ENCODE measurements around the gene STAT4.
A peak's percentile ranks its signal among the peaks of the same experiment; 100 is the strongest.

Gene STAT4, protein sequence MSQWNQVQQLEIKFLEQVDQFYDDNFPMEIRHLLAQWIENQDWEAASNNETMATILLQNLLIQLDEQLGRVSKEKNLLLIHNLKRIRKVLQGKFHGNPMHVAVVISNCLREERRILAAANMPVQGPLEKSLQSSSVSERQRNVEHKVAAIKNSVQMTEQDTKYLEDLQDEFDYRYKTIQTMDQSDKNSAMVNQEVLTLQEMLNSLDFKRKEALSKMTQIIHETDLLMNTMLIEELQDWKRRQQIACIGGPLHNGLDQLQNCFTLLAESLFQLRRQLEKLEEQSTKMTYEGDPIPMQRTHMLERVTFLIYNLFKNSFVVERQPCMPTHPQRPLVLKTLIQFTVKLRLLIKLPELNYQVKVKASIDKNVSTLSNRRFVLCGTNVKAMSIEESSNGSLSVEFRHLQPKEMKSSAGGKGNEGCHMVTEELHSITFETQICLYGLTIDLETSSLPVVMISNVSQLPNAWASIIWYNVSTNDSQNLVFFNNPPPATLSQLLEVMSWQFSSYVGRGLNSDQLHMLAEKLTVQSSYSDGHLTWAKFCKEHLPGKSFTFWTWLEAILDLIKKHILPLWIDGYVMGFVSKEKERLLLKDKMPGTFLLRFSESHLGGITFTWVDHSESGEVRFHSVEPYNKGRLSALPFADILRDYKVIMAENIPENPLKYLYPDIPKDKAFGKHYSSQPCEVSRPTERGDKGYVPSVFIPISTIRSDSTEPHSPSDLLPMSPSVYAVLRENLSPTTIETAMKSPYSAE

GRCh38 chr2:191150600-191151330 is at the start of gene STAT4:
Gene STAT4, minus strand, starts transcription at chr2:191150994. Its CDS starts 2,791 bp downstream, at chr2:191148203.
- DNase-seq: peak; percentile 63

DNA sequence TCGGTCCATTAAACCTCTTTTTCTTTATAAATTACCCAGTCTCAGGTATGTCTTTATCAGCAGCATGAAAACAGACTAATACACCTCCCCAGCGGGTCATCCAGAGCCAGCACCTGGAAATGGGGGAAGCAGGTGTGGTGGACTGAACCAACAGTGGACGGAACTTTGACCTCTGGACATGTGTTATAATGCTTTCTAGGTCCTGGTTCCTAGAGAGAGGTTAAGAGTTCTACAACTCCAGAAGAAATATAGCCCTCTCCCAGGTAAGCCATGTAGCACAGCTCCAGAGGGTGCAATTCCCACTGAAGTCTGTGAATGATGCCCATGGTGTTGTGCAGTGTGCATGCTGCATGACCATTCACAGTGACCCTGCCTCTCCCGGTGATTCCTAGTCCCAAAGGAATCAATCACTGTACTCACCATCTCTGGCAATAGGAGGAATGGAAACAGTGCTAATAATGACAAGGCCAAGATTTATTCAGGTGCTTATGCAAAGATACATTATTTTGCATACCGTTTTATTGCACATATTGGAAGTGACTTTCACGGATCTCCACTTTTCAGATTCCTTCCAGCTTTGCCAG is 49.2 kb upstream of the STAT4 start:
- DNase-seq: no peak

DNA sequence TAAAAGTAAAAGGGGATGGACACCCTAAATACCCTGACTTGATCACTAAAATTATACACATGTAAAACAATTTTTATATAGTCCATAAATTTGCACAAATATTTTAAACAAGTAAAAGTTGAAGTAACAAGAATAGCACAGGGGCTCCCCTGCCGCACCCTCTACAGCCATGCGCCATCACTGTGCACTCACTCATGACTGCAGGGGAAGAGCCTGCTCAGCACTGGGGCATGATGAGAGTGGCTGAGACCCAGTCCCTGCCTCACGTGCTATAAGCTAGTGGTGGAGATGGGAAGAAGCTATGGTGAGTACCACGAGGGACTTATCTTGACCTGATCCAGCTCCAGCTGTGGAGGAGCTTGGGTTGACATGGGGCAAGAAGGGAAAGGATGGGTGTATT is 47.5 kb upstream of the STAT4 start:
- no peak for DNase-seq

- DNase-seq: no peak
Measured at GRCh38 chr2:191197096-191197495, 46.3 kb upstream of the STAT4 start.

DNA sequence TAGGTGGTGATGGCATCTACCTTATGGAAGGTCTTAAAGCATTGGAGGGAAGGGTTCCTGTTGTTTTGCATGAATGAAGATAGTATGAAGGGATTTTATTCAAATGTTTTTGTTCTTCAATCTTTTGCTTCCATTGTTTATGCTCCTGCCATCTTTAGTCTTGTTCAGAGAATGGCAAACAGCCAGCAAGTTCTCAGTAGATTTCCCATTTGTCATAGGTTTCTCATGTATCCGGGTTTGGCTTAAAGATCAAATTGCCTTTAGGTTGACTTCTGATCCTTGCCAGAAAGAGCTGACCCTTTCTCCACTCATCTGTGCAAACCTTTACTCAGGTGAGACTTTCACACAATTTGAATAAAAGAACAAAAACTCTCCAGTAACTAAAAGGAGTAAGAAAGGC is 44.2 kb upstream of the STAT4 start:
- no peak for DNase-seq

GRCh38 chr2:191190861-191191552 is 40.2 kb upstream of the STAT4 start:
- DNase-seq: no peak

- DNase-seq: no peak
Measured at GRCh38 chr2:191190435-191190834, 39.6 kb upstream of the STAT4 start.

DNA sequence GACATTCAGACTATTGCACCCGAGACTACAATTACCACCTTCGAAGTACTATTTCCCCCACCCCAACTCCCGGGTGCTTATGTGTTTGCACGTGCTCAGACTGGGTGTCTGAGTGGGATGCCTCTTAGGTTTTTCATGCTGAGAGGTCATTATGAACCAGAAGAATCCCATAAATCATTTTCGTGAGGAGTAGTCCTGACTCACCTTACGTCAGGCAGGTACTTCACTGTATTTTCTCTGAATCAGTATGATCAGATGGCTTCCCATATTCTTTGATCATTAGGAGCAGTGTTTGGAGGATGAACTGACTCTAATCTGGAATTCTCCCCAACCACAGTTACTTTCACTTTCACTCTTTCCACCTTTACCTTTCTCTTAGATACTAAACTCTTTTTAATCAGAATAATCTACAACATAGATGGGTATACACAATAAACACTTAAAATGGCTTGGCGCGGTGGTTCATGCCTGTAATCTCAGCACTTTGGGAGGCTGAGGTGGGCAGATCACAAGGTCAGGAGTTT is 38.4 kb upstream of the STAT4 start:
- DNase-seq: no peak

GRCh38 chr2:191188550-191189093 is 37.8 kb upstream of the STAT4 start:
- no peak for DNase-seq

GRCh38 chr2:191187105-191187829 is 36.5 kb upstream of the STAT4 start:
- no peak for DNase-seq

DNA sequence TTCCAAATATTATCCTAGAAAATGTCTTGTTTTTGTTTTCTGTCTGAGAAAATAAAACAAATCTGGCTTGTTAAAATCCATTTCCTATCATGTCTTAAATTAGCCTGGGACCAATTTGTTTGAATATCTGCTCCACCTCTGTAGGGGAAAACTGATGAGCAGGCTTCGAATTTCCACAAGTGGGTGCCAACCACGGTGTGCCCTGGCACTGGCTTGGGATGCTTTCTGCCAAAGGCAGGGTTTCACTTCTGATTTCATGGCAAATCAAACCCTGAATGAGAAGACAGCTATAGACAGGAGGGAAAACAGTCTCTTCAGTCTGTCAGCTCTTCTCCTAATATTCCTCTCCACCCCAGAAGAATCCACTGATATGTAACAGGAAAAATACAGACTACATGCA is 33.7 kb upstream of the STAT4 start:
- no peak for DNase-seq

GRCh38 chr2:191183516-191183915 is 32.7 kb upstream of the STAT4 start:
- DNase-seq: no peak

DNA sequence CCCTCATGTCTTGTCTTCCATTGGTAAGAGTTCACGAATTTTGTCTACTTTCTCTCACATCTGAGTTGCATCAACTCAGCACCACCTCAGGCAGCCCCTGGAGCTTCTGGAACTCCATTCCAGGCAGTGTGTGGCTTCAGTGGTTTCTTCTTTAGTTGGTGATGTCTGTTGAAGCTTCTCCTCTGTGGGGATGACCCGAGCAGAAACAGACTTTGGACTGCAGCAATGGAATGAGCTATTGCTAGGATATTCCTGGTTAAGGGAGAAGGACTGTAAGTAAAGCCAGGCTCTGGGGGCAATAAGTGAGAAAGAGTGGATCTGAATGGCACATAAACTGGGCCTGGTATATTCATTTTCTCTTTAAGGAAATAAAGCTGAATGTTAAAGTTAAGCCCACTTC is 32.3 kb upstream of the STAT4 start:
- DNase-seq: no peak

GRCh38 chr2:191180713-191181112 is 29.9 kb upstream of the STAT4 start:
- no peak for DNase-seq

DNA sequence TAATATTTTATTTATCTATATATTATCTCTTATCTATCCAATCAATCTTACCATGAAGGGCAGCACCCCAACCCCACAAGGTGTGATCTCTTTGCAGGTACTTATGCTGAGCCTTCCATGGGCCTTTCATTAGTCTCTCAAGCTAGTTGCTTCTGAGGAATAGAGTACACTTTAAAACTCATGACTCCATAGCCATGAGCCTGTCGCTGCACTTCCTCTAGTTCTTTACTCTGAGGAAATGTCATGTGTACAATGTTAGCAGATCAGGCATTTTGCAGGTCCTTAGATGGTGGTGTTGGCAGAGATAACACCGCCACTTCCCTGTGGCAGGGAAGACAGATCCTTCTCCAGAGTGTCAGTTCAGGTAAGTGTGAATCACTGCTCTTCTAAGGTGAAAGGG is 29.5 kb upstream of the STAT4 start:
- no peak for DNase-seq

- no peak for DNase-seq
Measured at GRCh38 chr2:191178806-191179514, 28.2 kb upstream of the STAT4 start.

DNA sequence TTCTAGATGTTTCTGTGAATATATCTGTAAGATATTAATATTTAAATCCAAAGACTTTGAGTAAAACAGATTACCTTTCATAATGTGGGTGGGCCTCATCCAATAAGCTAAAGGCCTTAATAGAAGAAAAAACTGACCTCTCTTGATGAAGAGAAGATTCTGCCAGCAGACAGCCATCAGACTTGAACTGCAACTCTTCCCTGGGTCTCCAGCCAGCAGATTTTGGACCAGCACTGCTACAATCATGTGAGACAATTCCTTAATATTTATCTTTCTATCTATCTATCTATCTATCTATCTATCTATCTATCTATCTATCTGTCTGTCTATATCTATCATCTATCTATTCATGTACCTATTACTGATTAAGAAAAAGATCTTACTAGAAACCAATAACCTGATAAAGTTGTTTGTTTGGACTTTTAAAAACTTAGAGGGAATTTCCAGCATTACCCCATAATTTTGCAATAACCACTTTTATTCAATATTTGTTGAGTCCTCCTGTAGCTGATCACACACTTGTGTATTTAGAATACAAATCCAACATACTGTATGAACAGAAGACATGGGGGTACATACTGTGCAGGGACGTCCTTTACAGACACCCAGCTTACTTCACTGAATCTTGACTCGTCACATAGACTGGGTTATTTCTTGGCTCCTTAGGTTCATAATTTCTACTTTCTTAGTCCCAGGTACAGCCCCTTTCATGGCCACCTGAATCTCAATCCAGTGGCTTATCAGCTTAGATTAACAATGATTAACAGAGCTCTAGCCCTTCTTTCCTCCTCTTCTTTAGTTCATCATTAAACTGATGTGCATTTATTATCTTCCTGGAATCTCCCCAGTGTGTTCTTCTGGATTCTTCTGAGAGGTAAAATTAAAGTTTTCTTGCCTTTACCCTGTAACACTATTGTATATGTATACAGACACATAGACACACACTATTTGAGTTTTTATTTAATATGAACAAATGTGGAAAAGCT is 27.2 kb upstream of the STAT4 start:
- DNase-seq: no peak

DNA sequence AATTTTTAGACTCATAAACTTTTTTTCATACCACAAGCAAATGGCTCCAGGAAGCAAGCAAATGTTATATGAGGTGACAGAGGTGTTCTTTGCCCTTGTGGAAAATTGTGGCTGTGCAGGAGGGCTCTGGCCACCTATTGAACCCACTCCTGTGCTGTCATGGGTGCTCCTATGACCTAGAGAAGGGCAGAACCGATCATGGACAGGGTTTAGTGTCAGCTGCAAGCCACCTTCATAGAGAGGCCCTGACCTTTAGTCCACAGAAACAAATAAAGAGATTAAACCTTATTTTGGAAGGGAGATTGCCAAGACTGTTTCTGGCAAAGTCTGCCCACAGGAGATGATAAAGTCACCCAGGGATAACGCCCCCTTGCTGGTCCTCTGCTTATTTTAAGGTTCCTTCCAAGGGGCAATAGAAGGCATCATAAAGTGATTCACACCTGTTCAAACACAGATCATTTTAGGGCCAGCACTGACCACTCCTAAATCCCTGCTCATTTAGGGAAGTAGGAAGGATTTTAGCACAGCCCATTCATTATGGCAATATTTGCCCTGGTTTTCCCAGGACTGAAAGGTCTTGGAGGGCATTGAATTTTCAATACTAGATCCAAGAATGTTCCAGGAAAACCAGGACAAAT is 26.1 kb upstream of the STAT4 start:
- DNase-seq: no peak

- DNase-seq: no peak
Measured at GRCh38 chr2:191176305-191176704, 25.5 kb upstream of the STAT4 start.

Measured in activated CD4-positive, alpha-beta T cell treated with anti-CD3 and anti-CD28 coated beads for 1 hour (primary cell).